NCI-H2227 treated with DMSO at 0.1 percent for 48 hours (cell line): ENCODE results near the gene SLC6A20.
A peak's percentile ranks its signal among the peaks of the same experiment; 100 is the strongest.

Experiments used
- DNase-seq: peaks from one replicate; lab custom pipeline; 2025; lab: John Stamatoyannopoulos, UW

The SLC6A20 gene

DNA sequence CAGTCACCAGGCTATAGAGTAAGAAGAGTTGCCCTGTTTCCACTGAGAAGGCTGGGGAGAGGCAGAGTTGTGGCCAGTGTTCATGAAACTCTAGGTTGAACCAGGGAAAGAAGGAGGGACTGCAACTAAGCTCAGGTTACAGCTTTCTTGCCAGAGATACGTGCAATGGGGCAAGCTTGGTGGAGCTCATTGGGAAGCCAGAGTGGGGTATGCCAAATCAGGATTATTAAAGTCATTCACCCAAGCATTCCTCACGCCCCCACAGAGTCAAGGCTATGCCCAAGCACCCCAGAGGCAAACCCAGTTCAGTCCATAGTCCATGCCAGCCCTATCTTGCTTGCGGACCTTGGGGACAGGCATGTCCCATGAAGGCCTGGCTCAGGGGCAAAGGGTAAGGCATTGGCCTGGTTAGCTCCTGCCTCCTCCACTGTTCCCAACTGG lies 17.6 kb downstream of the SLC6A20 start:
- no peak for DNase-seq

DNA sequence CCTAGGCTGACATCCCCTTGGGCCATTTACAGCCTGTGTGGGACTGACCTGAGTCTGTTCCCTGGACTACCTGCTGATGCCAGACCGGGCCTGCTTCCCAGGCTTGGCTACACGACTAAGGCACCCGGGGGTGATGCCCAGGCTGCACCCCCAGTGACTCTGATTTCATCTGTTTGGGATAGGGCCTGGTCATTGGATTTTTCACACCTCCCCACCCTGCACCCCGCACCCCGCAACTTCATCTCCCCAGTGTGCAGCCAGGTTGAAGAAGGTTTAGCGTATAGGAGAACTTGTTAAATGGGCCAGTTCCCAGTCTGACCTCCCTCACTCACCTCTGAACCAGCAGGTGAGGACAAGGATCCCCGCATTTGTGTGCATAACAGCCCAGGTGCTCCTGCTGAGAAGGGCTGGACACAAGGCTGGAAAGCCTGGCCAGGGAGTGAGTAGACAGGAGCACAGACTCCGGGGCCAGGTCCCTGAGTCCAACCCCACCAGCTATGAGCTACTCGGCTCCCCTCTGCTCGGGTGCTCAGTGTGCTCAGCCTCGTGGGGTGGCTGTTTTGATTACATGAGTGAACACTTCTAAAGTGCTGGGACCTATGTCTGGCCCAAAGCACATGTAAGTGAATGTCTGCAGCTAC lies 18.5 kb downstream of the SLC6A20 start:
- DNase-seq = no peak

GRCh38 chr3:45777111-45777745 lies 19.1 kb downstream of the SLC6A20 start:
- no peak for DNase-seq

DNA sequence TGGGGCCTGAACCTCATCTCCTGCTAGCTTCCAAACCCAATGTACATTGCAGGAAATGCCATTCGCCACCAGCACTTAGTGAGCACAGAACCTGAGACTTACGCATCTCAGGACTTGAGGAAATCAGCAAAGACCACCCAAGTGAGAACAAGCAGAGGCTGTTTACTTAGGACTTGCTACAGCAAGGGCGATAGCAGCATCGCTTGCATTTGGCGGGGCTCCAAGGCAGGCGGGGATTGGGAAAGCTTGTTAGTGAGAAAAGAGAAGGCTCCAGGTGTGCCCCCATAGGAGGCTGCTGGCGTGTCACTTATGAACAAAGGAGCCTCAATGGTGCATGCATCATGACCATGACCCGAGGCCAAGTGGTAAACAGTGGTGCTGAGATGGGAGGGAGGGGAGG lies 19.7 kb downstream of the SLC6A20 start:
- DNase-seq = peak; percentile 2

GRCh38 chr3:45776301-45776595 lies 20.1 kb downstream of the SLC6A20 start:
- no peak for DNase-seq

DNA sequence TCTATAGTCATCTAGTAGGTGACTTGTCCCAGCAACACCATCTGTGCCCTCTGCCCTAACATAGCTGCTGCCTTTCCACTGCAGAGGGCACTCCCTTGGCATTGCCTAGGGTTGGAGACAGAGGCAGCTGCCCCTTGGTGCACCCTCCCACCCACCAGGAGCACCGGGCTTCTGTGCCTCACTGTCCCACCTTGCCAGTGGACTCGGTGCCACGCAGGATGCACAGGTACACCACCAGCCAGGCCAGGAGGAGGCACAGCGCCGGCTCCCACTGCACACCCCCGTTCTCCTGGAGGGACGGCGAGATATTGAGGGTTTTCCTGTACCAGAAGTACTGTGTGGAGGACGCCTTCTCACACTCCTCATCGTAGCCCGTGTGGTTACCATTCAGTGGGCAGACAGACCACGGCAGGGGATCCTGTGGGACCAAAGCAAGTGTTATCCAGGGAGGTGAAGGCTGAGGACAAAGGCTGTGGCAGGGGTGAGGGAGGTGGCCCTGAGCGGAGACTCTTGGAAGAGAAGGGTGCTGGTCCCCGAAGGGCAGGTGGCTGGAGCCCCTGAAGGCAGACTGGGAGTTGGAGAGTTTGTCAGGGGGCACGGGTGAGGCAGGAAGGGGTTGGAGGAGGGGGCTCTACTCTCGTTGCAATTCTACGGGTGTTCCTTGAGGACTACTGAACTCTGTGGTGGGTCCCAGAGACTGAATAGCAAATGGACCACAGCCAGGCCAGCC lies 20.6 kb downstream of the SLC6A20 start:
- DNase-seq = no peak

DNA sequence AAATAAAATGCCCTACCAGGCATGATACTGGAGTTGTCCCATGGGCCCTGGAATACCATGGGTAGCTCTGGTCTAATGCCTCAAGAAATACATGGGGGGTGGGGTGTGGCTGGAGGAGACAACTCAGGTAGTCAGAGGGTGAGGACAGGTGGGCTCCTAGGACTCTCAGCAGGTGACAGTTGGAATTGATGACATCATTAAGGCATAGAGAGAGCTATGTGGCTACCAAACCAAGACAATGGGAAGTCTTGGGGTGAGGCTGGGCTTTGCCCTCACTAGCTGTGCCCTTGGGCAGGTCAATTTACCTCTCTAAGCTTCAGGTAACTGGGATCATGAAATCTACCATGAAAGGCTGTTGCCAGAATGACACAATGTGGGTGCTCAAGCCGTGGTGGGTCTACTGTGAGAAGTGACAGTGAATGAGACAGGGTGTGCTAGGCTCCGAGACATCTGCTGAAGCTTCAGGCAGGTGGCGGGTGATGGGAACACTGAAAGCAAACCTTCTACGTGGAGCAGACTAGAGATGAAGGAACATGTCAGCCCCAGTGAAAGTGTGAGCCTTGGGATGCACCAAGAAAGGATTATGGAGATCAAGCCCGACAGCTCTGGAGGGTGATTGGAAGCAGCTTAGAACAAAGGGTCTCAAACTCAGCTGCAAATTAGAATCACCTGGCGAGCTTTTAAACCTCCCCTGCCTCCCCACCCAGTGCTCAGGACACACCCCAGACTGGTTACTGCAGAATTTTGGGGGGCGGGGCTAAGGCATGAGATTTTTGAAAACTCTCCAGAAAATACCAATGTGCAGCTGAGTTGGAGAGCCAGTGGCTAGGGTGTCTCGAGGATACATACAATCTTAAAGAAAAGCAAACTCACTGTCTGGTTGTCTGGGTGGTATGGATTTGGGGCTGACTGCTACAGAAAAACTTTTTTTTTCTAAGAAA lies 21.5 kb downstream of the SLC6A20 start:
- no peak for DNase-seq

DNA sequence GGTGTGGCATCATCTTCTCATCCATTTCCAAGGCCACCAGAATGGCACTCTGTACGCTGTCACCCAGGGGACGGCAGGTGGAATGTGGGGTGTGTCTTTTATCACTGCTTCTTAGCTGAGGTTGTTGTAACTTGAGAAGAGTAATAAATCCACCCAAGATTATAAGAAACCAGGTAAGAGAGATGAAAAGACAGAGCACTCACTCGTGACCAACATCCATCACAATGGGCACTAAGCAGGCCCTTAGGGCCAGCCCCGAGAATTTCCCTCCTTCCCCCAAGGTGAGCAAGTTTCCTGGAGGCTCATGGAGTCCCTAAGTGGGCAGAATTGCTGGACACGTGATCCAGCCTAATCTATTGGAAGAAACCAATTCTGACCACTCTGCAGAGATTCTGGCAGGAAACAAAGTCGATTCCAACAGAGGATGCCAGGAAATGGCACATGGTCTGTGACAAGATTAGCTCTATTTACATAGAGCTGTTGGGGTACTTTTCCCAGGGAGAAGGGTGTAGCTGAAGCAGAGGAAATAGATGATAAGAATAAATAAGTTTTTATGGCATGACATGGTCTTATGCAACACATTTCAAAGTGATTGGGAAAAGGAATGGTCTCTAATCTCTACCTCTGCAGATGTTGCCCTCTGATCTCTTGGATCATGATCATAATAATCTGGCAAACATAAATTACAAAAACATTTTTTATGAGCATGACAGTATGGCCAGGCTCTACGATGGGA lies 22.5 kb downstream of the SLC6A20 start:
- no peak for DNase-seq

DNA sequence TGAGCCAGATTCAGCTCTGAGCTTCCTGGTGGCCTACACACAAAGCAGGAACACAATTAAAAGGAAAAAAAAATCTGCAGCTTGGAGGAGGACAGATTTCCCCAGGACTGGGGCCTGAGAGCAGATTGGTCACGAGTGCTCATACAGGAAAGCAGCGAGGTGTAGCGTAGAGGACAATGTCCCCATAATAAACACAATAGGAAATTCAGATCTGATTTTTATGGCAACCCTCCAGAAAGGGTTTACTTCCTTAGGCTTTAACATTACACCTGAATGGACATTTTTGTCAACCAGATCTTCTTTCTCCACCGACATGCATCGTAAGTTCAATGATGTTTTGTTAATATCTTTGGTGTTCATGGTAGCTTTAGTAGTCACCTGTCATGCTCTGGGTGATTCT lies 23.3 kb downstream of the SLC6A20 start:
- no peak for DNase-seq

GRCh38 chr3:45772341-45773035 lies 23.8 kb downstream of the SLC6A20 start:
- no peak for DNase-seq

DNA sequence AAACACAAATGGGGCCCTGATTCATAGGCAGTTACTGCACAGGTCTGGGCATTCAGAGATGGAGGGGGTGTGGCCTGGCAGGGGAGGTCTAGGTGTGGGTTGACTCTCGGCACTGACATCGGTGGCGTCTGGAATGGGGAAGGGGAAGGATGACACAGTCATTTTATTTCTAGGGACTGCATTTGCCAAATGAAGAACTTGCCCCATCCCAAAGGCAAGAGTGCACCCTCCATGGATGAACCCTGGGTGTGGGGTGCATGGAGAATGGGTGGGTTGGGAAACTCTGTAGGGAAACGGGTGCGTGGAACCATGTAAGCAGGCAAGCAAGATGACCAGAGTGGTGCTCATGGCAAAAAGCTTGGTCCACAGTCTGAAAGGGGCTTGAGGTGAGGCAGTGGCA lies 24.5 kb downstream of the SLC6A20 start:
- no peak for DNase-seq

GRCh38 chr3:45771166-45771775 lies 25.1 kb downstream of the SLC6A20 start:
- DNase-seq = no peak

DNA sequence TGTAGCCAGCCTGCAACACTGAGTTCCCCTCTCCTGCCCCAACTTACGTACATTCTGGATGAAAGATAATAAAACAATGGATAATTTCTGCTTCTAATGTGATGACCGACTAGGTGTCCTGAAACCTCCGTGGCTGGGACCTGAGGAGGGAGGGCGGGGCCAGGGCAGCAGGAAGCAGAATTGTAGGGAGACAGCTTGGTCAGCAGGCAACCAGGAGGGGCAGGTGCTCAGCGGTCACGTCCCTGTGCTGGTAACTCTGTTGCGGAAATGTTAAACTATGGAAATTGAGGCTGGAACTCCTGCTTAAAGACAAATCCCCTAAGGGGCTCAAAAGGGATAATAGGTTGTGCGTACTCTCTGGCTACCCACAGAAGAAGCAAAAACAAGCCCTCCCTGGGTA lies 30.4 kb downstream of the SLC6A20 start:
- no peak for DNase-seq

GRCh38 chr3:45765266-45765851 lies 31.0 kb downstream of the SLC6A20 start:
- no peak for DNase-seq

DNA sequence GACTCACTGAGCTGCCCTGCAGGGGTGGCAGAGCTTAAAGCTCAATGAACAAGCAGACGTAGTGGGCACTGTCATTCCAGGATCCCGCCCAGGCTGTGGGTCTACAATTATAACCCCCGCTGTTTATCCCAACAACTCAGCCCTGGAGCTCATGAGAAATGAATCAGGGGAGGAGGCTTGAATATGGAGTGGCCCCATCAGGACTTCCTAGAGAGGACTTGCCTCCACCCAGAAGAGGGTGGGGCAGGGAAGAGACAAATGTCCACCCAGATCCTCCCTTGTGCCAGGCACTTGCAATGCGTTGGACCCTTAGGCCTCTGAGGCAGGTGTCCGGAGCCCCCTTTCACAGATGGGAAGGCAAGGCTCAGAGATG lies 33.0 kb downstream of the SLC6A20 start:
- no peak for DNase-seq

DNA sequence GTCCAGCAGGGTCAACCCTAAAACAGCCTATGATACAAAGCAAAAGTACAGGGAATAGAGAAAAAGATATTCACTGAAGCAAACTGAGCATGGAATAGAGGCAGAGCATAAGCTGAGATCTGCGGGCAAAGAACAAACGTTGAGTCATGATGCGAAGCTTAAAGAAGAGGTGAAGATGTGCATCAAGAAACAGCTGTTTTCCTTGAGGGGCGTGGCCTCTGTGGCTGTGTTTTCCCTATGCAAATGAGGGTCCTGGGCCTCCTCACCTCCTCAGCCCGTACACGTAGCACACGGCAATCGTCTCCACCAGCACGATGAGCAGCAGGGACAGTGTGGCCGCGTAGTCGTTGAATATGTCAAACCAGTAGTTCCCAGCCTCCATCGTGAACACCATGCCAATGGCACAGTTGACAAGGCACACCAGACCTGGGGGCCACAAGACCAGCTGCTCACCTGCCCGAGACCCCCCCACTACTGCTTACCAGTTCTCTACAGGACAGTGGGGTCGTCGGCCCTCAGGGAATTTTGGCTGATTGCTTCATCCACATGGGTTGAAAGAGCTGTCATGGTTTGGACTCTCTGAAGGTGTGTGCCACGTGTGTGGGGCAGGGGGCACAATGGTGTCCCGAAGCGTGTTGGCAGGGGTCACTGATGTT lies 33.6 kb downstream of the SLC6A20 start:
- DNase-seq = no peak

- no peak for DNase-seq
Measured at GRCh38 chr3:45761831-45762230, 34.5 kb downstream of the SLC6A20 start.

- DNase-seq = peak; percentile 53
Measured at GRCh38 chr3:45760878-45761711, 35.2 kb downstream of the SLC6A20 start.

DNA sequence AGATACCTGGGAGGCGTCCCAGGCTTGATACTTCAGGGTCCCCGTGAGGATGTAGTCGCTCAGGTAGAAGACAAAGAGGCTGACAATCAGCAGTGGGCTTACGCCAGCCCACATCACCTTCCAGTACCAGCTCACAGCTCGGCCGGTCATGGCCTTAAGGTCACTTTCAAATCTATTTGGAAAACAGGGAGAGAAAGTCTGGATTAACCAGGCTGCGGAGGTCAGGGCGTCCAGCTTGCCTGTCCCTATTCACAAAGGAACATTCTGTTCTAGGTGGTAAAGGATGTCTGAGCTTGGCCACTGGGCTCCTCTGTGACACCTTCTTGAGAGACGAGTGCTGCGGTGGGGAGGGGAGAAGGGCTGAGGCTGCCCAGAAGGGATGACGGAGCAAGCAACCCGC lies 36.5 kb downstream of the SLC6A20 start:
- DNase-seq = no peak
